A549 (cell line): ENCODE results near the gene CNPY4.

ENCODE experiments used
- CTCF ChIP-seq: fragments of >200 bp; sonication (Bioruptor Twin); formaldehyde crosslinking; IDR thresholded peaks from 3 replicates; pipeline ENCODE4 v1.5.1; 2016
- EP300 ChIP-seq, 2 experiments: fragments of >200 bp; sonication (Bioruptor Twin); formaldehyde crosslinking; IDR thresholded peaks; 2 replicates in 1 of 2; 3 replicates in 1 of 2; pipeline ENCODE4 v1.6.1; 2016 to 2017
- HOXB5 ChIP-seq: fragments of 250-450 bp; sonication (Bioruptor Pico); IDR thresholded peaks from 2 replicates; pipeline ENCODE4 v1.5.0; 2020; ENCODE audit warnings: mild to moderate bottlenecking, moderate library complexity
- KDM1A ChIP-seq: fragments of 200-600 bp; sonication (generic); IDR thresholded peaks from 2 replicates; pipeline ENCODE4 v1.6.1; 2016; ENCODE audit warnings: low read depth, mild to moderate bottlenecking
- RAD21 ChIP-seq, 2 experiments: fragments of >200 bp in 1 of 2; sonication (Bioruptor Twin) in 1 of 2; formaldehyde crosslinking in 1 of 2; IDR thresholded peaks in 1 of 2; conservative IDR thresholded peaks in 1 of 2; 2 replicates in 1 of 2; 3 replicates in 1 of 2; pipeline ENCODE4 v1.6.1; 2012 to 2018; ENCODE audit warnings: inconsistent platforms in 1 of 2

DNA sequence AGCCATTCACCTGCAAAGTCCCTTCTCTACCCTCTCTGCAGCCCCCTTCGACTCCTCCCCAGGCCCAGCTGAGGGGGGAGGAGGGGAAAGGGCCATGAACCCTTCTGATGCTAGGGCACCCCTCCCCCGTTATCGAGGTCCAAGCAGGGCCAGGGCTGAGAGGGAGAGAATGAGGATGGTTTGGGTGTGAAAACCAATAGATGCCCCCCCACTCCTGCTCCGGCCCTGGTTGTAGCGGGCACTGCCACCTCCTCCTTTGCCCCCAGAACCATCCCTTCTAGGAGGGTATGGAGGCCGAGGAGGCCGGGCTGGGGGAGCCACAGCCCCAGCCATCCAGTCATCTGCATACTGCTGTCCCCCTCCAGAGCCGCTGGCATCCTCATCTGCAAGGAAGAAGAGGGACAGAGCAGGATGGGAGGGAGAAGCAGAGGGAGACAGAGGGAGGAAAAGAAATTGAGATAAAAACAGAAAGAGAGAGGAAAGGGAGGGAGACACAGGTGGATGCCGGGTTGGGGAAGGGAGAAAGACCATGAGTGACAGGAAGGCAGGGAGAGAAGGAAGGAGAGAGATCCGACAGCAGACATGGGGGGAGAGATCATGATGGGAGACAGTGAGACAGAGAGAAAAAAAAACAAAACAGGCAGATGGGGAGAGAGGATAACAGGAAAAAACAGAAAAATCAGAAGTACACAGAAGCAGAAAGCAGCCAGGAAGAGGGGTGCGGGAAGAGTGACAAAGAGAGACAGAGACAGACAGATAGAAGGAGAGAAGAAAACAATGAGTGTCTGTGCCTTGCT lies 50.9 kb downstream of the CNPY4 start:
- TF ChIP-seq RAD21 (conservative IDR thresholded peaks at IDR 0.05 in 1 of 2, IDR thresholded peaks at IDR 0.05 in 1 of 2) (no peak), EP300 (IDR thresholded peaks at IDR 0.05) (no peak), CTCF (no peak), HOXB5 (CRISPR knock-in tag) (no peak), KDM1A (no peak)
